IPS-18a (cell line): ENCODE data around the gene CDK1.
"Not testable (repeated sequence)": the region's sequence is repeated elsewhere in the genome, so short reads cannot be mapped to it uniquely, and the experiment has no call there.

Source experiments
- H3K27ac ChIP-seq: one replicate; pipeline ENCODE4 v1.5.1; 2013; ENCODE audit warnings: low read length
- H3K27me3 ChIP-seq: one replicate; pipeline ENCODE4 v1.6.1; 2013; ENCODE audit warnings: mild to moderate bottlenecking, low read length; ENCODE audit not compliant: control insufficient read depth, insufficient read depth
- H3K36me3 ChIP-seq: one replicate; pipeline ENCODE4 v1.6.1; 2013; ENCODE audit warnings: low read depth, low read length; ENCODE audit not compliant: control insufficient read depth
- H3K4me1 ChIP-seq: one replicate; pipeline ENCODE4 v1.6.1; 2013; ENCODE audit warnings: low read depth, low read length; ENCODE audit not compliant: control insufficient read depth
- H3K4me3 ChIP-seq: one replicate; pipeline ENCODE4 v1.5.1; 2013; ENCODE audit warnings: low read length
- H3K9ac ChIP-seq: one replicate; pipeline ENCODE4 v1.6.1; 2013; ENCODE audit warnings: mild to moderate bottlenecking, low read length, moderate library complexity
- H3K9me3 ChIP-seq: one replicate; pipeline ENCODE4 v1.6.1; 2013; ENCODE audit warnings: low read depth, low read length; ENCODE audit not compliant: control insufficient read depth

The CDK1 gene

DNA sequence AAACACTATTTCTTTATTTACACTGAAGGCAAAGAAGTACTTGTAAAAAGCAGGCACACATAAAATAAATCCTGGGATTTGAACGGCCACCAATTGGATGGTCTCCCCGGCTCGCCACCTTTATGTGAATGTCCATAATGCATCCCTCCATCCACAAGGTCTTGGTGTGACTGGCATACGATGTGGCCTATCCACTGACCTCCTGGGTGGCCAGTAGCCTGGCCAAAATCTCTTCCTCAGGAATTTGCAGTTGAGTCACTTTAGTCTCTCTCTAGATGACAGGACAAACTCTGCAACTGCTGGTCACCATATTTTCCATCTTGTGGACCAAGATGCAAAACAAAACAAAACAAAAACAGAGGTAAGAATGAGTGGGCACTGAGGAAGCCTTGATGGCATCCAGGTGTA lies 39.1 kb downstream of the CDK1 start:
- no peak overlapping the region for H3K4me3 ChIP-seq
- H3K27me3 ChIP-seq, result no peaks in the 10 kb centered on the region
- no peaks in the 10 kb centered on the region for H3K9me3 ChIP-seq
- H3K27ac ChIP-seq, result no peak overlapping the region
- H3K9ac ChIP-seq, result no peak overlapping the region
- H3K4me1 ChIP-seq, result peaks cover 3% of the 10 kb centered on the region
- H3K36me3 ChIP-seq, result no peaks in the 10 kb centered on the region

DNA sequence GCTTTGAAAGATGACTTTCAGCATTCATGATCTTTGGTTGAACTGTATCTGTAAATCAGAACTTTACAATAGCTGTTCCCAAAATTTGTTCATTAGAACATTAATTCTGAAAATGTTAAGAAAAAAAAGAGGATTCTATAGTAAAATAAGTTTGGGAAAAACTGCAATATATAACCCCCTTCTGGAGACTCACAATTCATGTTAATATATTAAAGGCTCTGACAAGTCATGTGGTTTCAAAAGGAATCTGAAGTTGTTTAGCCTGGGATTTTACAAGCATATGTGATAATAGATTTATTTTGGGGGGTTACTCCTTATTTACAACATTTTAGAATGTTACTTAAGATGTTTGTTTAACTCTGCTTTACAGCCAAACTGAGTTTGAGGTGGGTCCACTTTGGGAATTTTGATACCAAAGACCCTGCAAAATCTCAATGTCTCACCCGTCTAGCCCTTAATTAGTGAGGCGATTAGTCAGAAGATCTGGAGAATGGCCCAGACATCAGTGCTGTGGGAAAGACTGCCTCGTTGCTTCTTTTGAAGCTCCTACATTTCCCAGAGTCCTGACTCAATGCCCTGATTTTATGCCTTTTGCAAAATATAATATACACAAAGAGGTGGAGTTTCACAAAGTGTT lies 40.0 kb downstream of the CDK1 start:
- H3K9ac ChIP-seq, result no peak overlapping the region
- no peak overlapping the region for H3K4me3 ChIP-seq
- H3K36me3 ChIP-seq, result no peaks in the 10 kb centered on the region
- no peak overlapping the region for H3K27ac ChIP-seq
- H3K4me1 ChIP-seq, result peaks cover 3% of the 10 kb centered on the region
- H3K27me3 ChIP-seq, result no peaks in the 10 kb centered on the region
- no peaks in the 10 kb centered on the region for H3K9me3 ChIP-seq

DNA sequence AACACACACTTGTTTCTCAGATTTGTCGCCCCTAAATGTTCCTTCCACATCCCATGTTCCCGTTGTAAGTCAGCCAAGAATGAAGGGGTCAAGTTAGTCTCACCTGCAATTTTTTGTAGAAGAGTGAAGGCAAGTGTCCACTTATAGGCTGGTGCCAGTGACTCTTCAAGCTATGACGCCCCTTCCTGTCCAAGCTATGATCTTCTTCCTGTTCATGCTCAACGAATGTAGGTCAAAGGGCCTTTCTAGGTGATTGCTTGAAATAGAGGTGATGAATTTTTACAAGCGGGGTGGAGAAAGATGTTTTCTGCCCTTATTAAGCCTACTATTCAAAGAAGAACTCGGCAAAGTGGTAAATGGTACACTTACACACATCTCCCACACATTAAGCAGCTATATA lies 41.0 kb downstream of the CDK1 start:
- Histone ChIP-seq H3K9me3 (no peaks in the 10 kb centered on the region), H3K4me3 (no peak overlapping the region), H3K4me1 (peaks cover 3% of the 10 kb centered on the region), H3K27ac (no peak overlapping the region), H3K27me3 (no peaks in the 10 kb centered on the region), H3K9ac (no peak overlapping the region), H3K36me3 (no peaks in the 10 kb centered on the region)

DNA sequence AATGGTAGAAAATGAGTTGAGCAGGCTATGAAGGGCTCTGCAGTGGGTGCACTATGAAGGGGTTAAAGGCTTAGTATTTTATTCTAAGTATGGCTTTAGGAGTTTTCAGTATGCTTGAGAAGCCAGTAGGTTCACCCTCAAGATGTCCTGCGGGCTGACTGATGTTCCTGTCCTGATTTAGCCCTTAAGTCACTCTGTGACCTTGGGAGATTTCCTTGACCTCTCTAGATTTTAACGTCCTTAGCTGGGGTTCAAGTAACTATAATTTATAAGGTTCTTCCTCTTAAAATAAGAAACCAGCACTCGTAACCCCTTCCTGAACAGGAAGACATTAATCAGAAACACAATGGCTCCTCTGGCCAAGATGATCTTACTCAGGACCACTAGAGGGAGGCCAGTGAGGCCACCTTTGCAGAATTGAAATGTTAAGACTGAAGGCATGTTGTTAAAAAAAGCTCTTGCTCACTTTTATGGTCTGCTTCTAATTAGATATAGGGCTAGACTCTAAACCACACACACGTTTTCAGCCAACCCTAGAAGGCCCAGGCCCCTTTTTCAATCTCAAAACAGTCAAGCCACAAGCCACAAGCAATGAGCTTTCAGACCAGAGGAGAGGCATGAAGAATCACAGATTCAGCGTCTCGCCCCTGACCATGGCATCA lies 41.9 kb downstream of the CDK1 start:
- H3K4me1 ChIP-seq, result peaks cover 3% of the 10 kb centered on the region
- H3K4me3 ChIP-seq, result no peak overlapping the region
- H3K9ac ChIP-seq, result no peak overlapping the region
- H3K27ac ChIP-seq, result no peak overlapping the region
- no peaks in the 10 kb centered on the region for H3K9me3 ChIP-seq
- H3K27me3 ChIP-seq, result no peaks in the 10 kb centered on the region
- H3K36me3 ChIP-seq, result no peaks in the 10 kb centered on the region

DNA sequence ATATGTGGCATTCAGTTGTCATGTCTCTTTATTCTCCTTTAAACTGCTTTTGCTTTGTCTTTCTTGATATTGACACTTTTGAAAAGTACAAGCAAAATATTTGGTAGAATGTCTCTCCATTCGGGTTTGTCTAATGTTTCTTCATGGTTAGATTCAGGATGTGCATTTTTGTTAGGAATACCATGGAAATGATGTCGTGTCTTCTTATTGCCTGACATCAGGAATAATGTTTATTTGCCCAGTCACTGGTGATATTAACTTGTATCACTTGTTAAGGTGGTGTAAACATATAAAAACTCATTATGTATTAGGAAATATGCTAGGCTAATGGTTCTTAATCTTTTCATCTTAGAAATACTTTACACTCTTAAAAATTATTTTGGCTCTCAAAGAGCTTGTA lies 43.4 kb downstream of the CDK1 start:
- Histone ChIP-seq H3K36me3 (no peaks in the 10 kb centered on the region), H3K9ac (no peak overlapping the region), H3K9me3 (no peaks in the 10 kb centered on the region), H3K27me3 (no peaks in the 10 kb centered on the region), H3K4me3 (no peak overlapping the region), H3K4me1 (peaks cover 3% of the 10 kb centered on the region), H3K27ac (no peak overlapping the region)

DNA sequence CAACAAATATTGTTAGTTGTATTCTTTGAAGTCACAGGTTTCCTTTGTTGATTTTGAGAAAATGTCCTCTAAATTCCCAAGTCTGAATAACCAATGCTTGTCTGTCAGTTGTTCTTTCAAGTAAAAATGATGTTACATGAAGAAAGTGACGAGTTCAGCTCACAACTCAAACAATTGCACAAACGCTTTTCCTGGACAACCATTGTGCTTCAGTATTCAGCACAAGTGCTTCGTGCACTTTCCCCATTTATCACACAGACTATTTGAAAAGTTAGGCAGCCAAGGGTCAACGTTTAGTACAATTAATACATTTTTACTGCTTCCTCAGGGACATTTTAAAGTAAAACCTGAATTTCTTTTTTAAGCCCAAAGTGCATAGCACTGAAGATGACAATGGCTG lies 44.5 kb downstream of the CDK1 start:
- H3K4me3 ChIP-seq, result no peak overlapping the region
- H3K27ac ChIP-seq, result no peak overlapping the region
- H3K4me1 ChIP-seq, result no peaks in the 10 kb centered on the region
- H3K36me3 ChIP-seq, result no peaks in the 10 kb centered on the region
- no peaks in the 10 kb centered on the region for H3K27me3 ChIP-seq
- H3K9ac ChIP-seq, result no peak overlapping the region
- no peaks in the 10 kb centered on the region for H3K9me3 ChIP-seq

DNA sequence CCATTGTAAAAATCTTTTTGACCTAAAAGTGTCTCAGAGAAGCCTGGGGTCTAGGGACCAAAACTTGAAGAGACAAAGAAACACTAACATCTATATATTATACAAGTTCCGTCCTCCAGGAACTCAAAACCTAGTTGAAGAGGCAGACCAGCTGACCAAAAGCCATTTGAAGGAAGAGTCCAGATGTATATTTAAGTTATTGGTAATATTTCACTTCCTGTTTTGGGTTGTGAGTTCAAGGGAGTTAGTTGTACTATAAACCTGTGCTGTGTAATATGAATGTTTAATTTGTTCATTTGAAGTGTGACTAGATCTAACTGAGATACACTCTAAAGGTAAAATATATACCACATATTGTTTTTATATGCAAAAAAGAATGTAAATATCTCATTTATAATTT lies 45.0 kb downstream of the CDK1 start:
- H3K4me1 ChIP-seq, result no peaks in the 10 kb centered on the region
- H3K4me3 ChIP-seq, result no peak overlapping the region
- H3K36me3 ChIP-seq, result no peaks in the 10 kb centered on the region
- H3K9me3 ChIP-seq, result no peaks in the 10 kb centered on the region
- no peak overlapping the region for H3K9ac ChIP-seq
- H3K27ac ChIP-seq, result no peak overlapping the region
- no peaks in the 10 kb centered on the region for H3K27me3 ChIP-seq

DNA sequence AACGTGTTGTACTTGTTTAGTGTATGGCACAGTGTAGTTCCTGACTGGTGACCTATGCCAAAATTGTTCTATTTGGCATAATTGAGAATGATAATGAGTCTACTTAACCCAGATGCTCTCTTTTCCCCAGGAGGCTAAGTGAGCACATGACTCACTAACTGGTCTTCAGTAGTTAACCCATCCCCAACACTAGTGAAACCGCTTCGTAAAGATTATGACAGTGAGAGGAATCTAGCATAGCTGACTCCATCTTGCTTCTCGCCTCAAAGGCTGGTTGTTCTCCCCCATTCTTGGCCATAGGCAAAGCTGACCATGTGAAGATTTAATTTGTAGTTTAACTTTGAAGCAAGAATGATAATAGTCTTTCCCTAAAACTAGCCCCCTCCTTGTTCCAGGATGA lies 47.2 kb downstream of the CDK1 start:
- no peaks in the 10 kb centered on the region for H3K9me3 ChIP-seq
- H3K4me3 ChIP-seq, result no peak overlapping the region
- H3K27me3 ChIP-seq, result no peaks in the 10 kb centered on the region
- H3K27ac ChIP-seq, result no peak overlapping the region
- H3K36me3 ChIP-seq, result no peaks in the 10 kb centered on the region
- H3K9ac ChIP-seq, result no peak overlapping the region
- H3K4me1 ChIP-seq, result no peaks in the 10 kb centered on the region

DNA sequence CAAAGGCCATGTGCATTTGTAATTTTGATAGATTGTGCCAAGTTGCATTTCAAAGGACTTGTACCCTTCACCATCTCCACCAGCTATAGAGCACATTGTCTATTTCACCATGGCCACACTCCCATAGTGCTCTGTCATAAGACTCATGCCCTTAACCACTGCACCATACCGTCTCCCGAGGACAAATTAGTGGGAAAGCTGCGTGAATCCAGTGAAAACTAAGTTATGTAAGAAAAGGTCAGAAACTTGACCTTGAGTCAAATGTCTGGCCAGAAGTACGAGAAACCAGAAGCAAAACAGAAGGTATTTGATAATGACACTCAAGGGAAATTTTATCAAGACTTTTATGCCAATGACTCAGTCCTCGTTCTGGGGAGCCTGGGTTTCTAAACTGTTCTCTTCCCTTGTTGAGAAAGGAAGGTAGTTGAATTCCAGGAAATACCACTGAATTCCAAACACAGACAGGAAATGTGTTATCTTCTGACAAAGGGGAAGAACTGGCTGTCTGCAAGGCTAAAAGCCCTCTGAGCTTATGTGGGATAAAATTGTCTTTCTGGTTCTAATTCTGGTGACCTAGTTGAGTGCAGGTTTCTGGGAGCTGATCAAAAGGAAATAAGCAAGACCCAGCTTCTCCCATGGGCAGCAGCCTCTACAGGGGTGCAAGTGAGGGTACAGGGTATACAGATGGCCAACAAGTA lies 49.7 kb downstream of the CDK1 start:
- H3K4me1 ChIP-seq, result no peaks in the 10 kb centered on the region
- H3K9me3 ChIP-seq, result no peaks in the 10 kb centered on the region
- no peak overlapping the region for H3K27ac ChIP-seq

DNA sequence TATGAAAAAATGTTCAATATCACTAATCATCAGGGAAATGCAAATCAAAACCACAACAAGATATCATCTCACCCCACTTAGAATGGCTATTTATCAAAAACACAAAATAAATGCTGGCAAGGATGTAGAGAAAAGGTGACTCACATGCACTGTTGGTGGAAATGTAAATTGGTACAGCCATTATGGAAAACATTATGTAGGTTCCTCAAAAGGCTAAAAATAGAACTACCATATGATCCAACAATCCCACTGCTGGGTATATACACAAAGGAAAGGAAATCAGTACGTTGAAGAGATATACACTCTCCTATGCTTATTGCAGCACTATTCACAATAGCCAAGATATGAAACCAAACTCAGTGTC lies 50.2 kb downstream of the CDK1 start:
- Histone ChIP-seq H3K27me3 (no peaks in the 10 kb centered on the region), H3K9me3 (no peaks in the 10 kb centered on the region), H3K9ac (no peak overlapping the region), H3K4me3 (no peak overlapping the region), H3K36me3 (no peaks in the 10 kb centered on the region), H3K4me1 (no peaks in the 10 kb centered on the region), H3K27ac (no peak overlapping the region)

More for the DNA sequence above, 49.7 kb downstream of the CDK1 start:
- Histone ChIP-seq H3K36me3 (no peaks in the 10 kb centered on the region), H3K27me3 (no peaks in the 10 kb centered on the region), H3K9ac (no peak overlapping the region), H3K4me3 (no peak overlapping the region)

DNA sequence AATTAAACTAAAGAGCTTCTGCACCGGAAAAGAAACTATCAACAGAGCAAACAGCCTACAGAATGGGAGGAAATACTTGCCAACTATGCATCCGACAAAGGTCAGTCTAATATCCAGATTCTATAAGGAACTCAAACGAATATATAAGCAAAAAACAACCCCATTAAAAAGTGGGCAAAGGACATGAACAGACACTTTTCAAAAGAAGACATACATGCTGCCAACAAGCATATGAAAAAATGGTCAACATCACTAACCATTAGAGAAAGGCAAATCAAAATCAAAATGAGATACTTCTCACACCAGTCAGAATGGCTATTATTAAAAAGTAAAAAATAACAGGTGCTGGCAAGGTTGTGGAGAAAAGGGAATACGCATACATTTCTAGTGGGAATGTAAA lies 53.9 kb downstream of the CDK1 start:
- H3K4me1 ChIP-seq, H3K9ac ChIP-seq, H3K27me3 ChIP-seq, H3K27ac ChIP-seq, H3K4me3 ChIP-seq, H3K36me3 ChIP-seq, H3K9me3 ChIP-seq: not testable (repeated sequence)

DNA sequence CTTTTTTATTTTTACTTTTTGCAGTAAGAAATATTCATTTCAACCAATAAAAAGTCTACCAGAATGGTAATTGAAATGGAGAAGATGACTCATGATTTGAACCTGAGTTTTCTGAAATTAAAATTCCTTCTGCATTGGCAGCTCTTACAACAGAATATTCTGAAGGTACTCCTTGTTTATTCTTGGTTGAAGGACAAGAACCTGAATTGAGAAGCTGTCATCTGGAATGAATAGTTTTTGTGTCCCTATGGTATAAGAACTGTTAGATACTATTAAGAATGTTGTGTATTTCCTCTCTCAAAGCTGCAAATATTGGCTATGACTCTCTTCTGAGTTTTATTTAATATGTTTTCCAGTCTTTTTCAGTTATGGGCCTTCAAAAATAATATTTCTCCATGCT lies 56.1 kb downstream of the CDK1 start:
- Histone ChIP-seq H3K9me3 (no peaks in the 10 kb centered on the region), H3K36me3 (no peaks in the 10 kb centered on the region), H3K4me3 (no peak overlapping the region), H3K4me1 (no peaks in the 10 kb centered on the region), H3K9ac (no peak overlapping the region), H3K27ac (no peak overlapping the region), H3K27me3 (no peaks in the 10 kb centered on the region)
